AG09309 (cell line): ENCODE results near the gene IDI2.

Experiments used
- DNase-seq: peaks from one replicate; pipeline ENCODE4 v3.0.0-alpha.2; 2010; ENCODE audit warnings: low read depth
- H3K4me3 ChIP-seq: 2 replicates; pipeline ENCODE4 v1.5.1; 2011; ENCODE audit warnings: mild to moderate bottlenecking, low read depth, low read length, moderate library complexity; ENCODE audit not compliant: control insufficient read depth
- CTCF ChIP-seq: IDR thresholded peaks from 2 replicates; pipeline ENCODE4 v1.5.1; 2011; ENCODE audit warnings: mild to moderate bottlenecking, low read depth, low read length, inconsistent platforms; ENCODE audit not compliant: insufficient read depth, control insufficient read depth; ENCODE audit errors: missing control alignments

Gene IDI2

GRCh38 chr10:1063232-1063865 is 37.7 kb upstream of the IDI2 start:
- no peak for DNase-seq
- TF ChIP-seq CTCF, result no peak
- no peak overlapping the region for H3K4me3 ChIP-seq

GRCh38 chr10:1061930-1062774 is 36.5 kb upstream of the IDI2 start:
- DNase-seq, result no peak
- H3K4me3 ChIP-seq, result no peak overlapping the region
- TF ChIP-seq CTCF, result no peak

GRCh38 chr10:1059902-1060301 is 34.2 kb upstream of the IDI2 start:
- H3K4me3 ChIP-seq, result no peak overlapping the region
- no peak for TF ChIP-seq CTCF
- DNase-seq, result no peak

- no peak overlapping the region for H3K4me3 ChIP-seq
- no peak for DNase-seq
- no peak for TF ChIP-seq CTCF
Observed at GRCh38 chr10:1058017-1058416, 32.4 kb upstream of the IDI2 start.

- DNase-seq, result no peak
- peak overlapping the region; percentile 75 for H3K4me3 ChIP-seq
- TF ChIP-seq CTCF, result no peak
Observed at GRCh38 chr10:1057106-1057657, 31.5 kb upstream of the IDI2 start.

GRCh38 chr10:1056326-1057105 is 30.9 kb upstream of the IDI2 start, which contains the start of gene WDR37:
WDR37 (plus strand) TSS chr10:1056385; CDS start chr10:1072156, 15,771 bp downstream.
- peak; percentile 48 for DNase-seq
- no peak for TF ChIP-seq CTCF
- H3K4me3 ChIP-seq, result peak within 1 kb of the TSS; percentile 75
